Peyer's patch (tissue), 4 donors: Measurements from ENCODE around the gene PCDHGC5.

Experiments
- POLR2A ChIP-seq, 2 donors: fragments of 450-650 bp; IDR thresholded peaks; one replicate each; pipeline ENCODE4 v1.5.1; 2017; ENCODE audit warnings: antibody characterized with exemption in 2 of 2, mild to moderate bottlenecking in 2 of 2, moderate library complexity in 2 of 2
- TF ChIP-seq, protein P1 (sequence below), 6 experiments: fragments of 450-650 bp in 4 of 6; fragments of 200-600 bp in 2 of 6; sonication (generic) in 1 of 6; IDR thresholded peaks; one replicate each; pipeline ENCODE4 v1.5.1; 2017 to 2019; ENCODE audit warnings: antibody characterized with exemption in 6 of 6, mild to moderate bottlenecking in 3 of 6, moderate library complexity in 1 of 6

DNA sequence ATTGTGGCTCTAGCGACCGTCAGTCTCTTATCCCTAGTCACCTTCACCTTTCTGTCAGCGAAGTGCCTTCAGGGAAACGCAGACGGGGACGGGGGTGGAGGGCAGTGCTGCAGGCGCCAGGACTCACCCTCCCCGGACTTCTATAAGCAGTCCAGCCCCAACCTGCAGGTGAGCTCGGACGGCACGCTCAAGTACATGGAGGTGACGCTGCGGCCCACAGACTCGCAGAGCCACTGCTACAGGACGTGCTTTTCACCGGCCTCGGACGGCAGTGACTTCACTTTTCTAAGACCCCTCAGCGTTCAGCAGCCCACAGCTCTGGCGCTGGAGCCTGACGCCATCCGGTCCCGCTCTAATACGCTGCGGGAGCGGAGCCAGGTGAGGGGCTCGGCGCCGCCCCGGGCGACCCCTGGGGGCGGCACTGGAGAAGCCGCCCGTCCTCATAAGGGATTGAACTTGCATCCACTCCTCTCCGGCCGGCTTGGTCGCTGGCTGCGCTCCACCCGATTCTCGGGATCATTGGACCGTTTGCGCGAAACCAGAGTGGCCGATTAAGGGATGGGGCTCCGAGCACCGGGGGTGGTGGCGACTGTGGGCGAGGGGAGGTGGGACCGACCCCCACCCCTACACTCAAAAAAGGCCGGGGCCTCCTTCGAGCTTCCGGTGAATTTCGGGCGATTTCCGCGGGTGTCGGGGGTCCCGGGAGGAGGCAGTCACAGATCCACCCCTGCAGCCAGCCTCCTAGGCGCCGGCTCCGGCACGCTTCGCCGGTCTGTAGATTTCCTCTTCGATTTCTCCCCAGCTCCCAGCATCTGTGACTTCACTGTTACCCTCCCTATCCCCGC, 2.7 kb downstream of the PCDHGC5 start:
- TF ChIP-seq, protein P1, sequence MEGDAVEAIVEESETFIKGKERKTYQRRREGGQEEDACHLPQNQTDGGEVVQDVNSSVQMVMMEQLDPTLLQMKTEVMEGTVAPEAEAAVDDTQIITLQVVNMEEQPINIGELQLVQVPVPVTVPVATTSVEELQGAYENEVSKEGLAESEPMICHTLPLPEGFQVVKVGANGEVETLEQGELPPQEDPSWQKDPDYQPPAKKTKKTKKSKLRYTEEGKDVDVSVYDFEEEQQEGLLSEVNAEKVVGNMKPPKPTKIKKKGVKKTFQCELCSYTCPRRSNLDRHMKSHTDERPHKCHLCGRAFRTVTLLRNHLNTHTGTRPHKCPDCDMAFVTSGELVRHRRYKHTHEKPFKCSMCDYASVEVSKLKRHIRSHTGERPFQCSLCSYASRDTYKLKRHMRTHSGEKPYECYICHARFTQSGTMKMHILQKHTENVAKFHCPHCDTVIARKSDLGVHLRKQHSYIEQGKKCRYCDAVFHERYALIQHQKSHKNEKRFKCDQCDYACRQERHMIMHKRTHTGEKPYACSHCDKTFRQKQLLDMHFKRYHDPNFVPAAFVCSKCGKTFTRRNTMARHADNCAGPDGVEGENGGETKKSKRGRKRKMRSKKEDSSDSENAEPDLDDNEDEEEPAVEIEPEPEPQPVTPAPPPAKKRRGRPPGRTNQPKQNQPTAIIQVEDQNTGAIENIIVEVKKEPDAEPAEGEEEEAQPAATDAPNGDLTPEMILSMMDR (IDR thresholded peaks at IDR 0.05): no peak
- no peak for TF ChIP-seq POLR2A (IDR thresholded peaks at IDR 0.05)
